Activated naive CD8-positive, alpha-beta T cell (primary cell): ENCODE measurements around the gene EIF2S3.
A peak's percentile ranks its signal among the peaks of the same experiment; 100 is the strongest.
"Not testable (repeated sequence)": the region's sequence is repeated elsewhere in the genome, so short reads cannot be mapped to it uniquely, and the experiment has no call there.

ENCODE experiments used
- H3K27ac Mint-ChIP-seq: one replicate; pipeline ENCODE4 v1.8.0; 2021; ENCODE audit warnings: mixed read lengths
- H3K27me3 Mint-ChIP-seq: one replicate; pipeline ENCODE4 v1.8.0; 2021; ENCODE audit warnings: mixed read lengths
- H3K36me3 Mint-ChIP-seq: one replicate; pipeline ENCODE4 v1.8.0; 2021; ENCODE audit warnings: mixed read lengths
- H3K4me1 Mint-ChIP-seq: one replicate; pipeline ENCODE4 v1.8.0; 2021; ENCODE audit warnings: low read depth, mixed read lengths
- H3K4me3 Mint-ChIP-seq: one replicate; pipeline ENCODE4 v1.8.0; 2021; ENCODE audit warnings: mild to moderate bottlenecking, mixed read lengths
- H3K9me3 Mint-ChIP-seq: one replicate; pipeline ENCODE4 v1.8.0; 2021; ENCODE audit warnings: low read depth, mixed read lengths

Gene EIF2S3

GRCh38 chrX:24026432-24026831 lies 28.3 kb upstream of the EIF2S3 start:
- Mint-ChIP-seq H3K27ac (peak overlapping the region; percentile 91), H3K9me3 (no peaks in the 10 kb centered on the region), H3K4me1 (peaks cover 16% of the 10 kb centered on the region), H3K36me3 (no peaks in the 10 kb centered on the region), H3K4me3 (peak overlapping the region; percentile 88), H3K27me3 (no peaks in the 10 kb centered on the region)

GRCh38 chrX:24027086-24027485 lies 27.7 kb upstream of the EIF2S3 start, which contains the start of gene KLHL15:
Gene KLHL15 (minus strand): TSS chrX:24027186. CDS start chrX:24006693, 20,493 bp downstream.
- peak within 1 kb of the TSS; percentile 88 for H3K4me3 Mint-ChIP-seq
- H3K27ac Mint-ChIP-seq: peak within 1 kb of the TSS; percentile 91
- peaks cover 10% of the 10 kb centered on the region for H3K4me1 Mint-ChIP-seq
- H3K27me3 Mint-ChIP-seq: no peaks in the 10 kb centered on the region
- H3K9me3 Mint-ChIP-seq: no peaks in the 10 kb centered on the region
- H3K36me3 Mint-ChIP-seq: no peaks in the 10 kb centered on the region

GRCh38 chrX:24027985-24028384 lies 26.8 kb upstream of the EIF2S3 start:
- Mint-ChIP-seq H3K36me3 (no peaks in the 10 kb centered on the region), H3K27me3 (no peaks in the 10 kb centered on the region), H3K4me3 (no peak overlapping the region), H3K4me1 (peaks cover 10% of the 10 kb centered on the region), H3K27ac (no peak overlapping the region), H3K9me3 (no peaks in the 10 kb centered on the region)

GRCh38 chrX:24030597-24030996 lies 24.2 kb upstream of the EIF2S3 start:
- H3K27me3 Mint-ChIP-seq: no peaks in the 10 kb centered on the region
- no peak overlapping the region for H3K4me3 Mint-ChIP-seq
- no peaks in the 10 kb centered on the region for H3K36me3 Mint-ChIP-seq
- H3K27ac Mint-ChIP-seq: no peak overlapping the region
- H3K4me1 Mint-ChIP-seq: peaks cover 7% of the 10 kb centered on the region
- H3K9me3 Mint-ChIP-seq: no peaks in the 10 kb centered on the region

GRCh38 chrX:24034485-24034884 lies 20.3 kb upstream of the EIF2S3 start:
- no peaks in the 10 kb centered on the region for H3K4me1 Mint-ChIP-seq
- no peak overlapping the region for H3K27ac Mint-ChIP-seq
- no peaks in the 10 kb centered on the region for H3K36me3 Mint-ChIP-seq
- no peaks in the 10 kb centered on the region for H3K27me3 Mint-ChIP-seq
- no peaks in the 10 kb centered on the region for H3K9me3 Mint-ChIP-seq
- H3K4me3 Mint-ChIP-seq: no peak overlapping the region

- Mint-ChIP-seq H3K9me3 (no peaks in the 10 kb centered on the region), H3K27ac (no peak overlapping the region), H3K4me3 (no peak overlapping the region), H3K4me1 (no peaks in the 10 kb centered on the region), H3K27me3 (no peaks in the 10 kb centered on the region), H3K36me3 (no peaks in the 10 kb centered on the region)
These were observed 17.0 kb upstream of the EIF2S3 start for GRCh38 chrX:24037729-24038128.

GRCh38 chrX:24046060-24046459 lies 8.7 kb upstream of the EIF2S3 start:
- H3K36me3 Mint-ChIP-seq, H3K4me3 Mint-ChIP-seq, H3K4me1 Mint-ChIP-seq, H3K27ac Mint-ChIP-seq, H3K9me3 Mint-ChIP-seq, H3K27me3 Mint-ChIP-seq: not testable (repeated sequence)

- H3K27me3 Mint-ChIP-seq, H3K4me3 Mint-ChIP-seq, H3K4me1 Mint-ChIP-seq, H3K9me3 Mint-ChIP-seq, H3K36me3 Mint-ChIP-seq, H3K27ac Mint-ChIP-seq: not testable (repeated sequence)
These were observed 5.1 kb upstream of the EIF2S3 start for GRCh38 chrX:24049643-24050042.

GRCh38 chrX:24050522-24051318 lies 4.0 kb upstream of the EIF2S3 start:
- peak overlapping the region; percentile 64 for H3K4me3 Mint-ChIP-seq
- H3K9me3 Mint-ChIP-seq, H3K27me3 Mint-ChIP-seq, H3K27ac Mint-ChIP-seq, H3K4me1 Mint-ChIP-seq, H3K36me3 Mint-ChIP-seq: not testable (repeated sequence)

GRCh38 chrX:24055043-24055356 lies 244 bp downstream of the EIF2S3 start:
- Mint-ChIP-seq H3K27me3 (no peaks in the 10 kb centered on the region), H3K36me3 (no peaks in the 10 kb centered on the region), H3K4me1 (peaks cover 13% of the 10 kb centered on the region), H3K4me3 (no peak overlapping the region), H3K27ac (no peak overlapping the region), H3K9me3 (no peaks in the 10 kb centered on the region)

GRCh38 chrX:24063488-24063887 lies 8.7 kb downstream of the EIF2S3 start:
- Mint-ChIP-seq H3K4me1 (peaks cover 4% of the 10 kb centered on the region), H3K27ac (no peak overlapping the region), H3K36me3 (no peaks in the 10 kb centered on the region), H3K9me3 (no peaks in the 10 kb centered on the region), H3K4me3 (no peak overlapping the region), H3K27me3 (no peaks in the 10 kb centered on the region)

- Mint-ChIP-seq H3K4me3 (no peak overlapping the region), H3K4me1 (no peaks in the 10 kb centered on the region), H3K36me3 (no peaks in the 10 kb centered on the region), H3K9me3 (no peaks in the 10 kb centered on the region), H3K27me3 (no peaks in the 10 kb centered on the region), H3K27ac (no peak overlapping the region)
These were observed 15.1 kb downstream of the EIF2S3 start for GRCh38 chrX:24069877-24070276.

- H3K36me3 Mint-ChIP-seq: peaks cover 2% of the 10 kb centered on the region
These were observed 24.7 kb downstream of the EIF2S3 start for GRCh38 chrX:24079411-24079810.

GRCh38 chrX:24080245-24080644 lies 25.5 kb downstream of the EIF2S3 start:
- not testable (repeated sequence) for H3K27me3 Mint-ChIP-seq, H3K36me3 Mint-ChIP-seq, H3K4me3 Mint-ChIP-seq, H3K9me3 Mint-ChIP-seq
- H3K4me1 Mint-ChIP-seq: peaks cover 15% of the 10 kb centered on the region
- H3K27ac Mint-ChIP-seq: peak overlapping the region; percentile 80

More at GRCh38 chrX:24079411-24079810, 24.7 kb downstream of the EIF2S3 start:
- Mint-ChIP-seq H3K9me3 (no peaks in the 10 kb centered on the region), H3K27ac (peak overlapping the region; percentile 52), H3K4me3 (no peak overlapping the region), H3K4me1 (peaks cover 15% of the 10 kb centered on the region), H3K27me3 (no peaks in the 10 kb centered on the region)

- Mint-ChIP-seq H3K4me1 (peaks cover 15% of the 10 kb centered on the region), H3K4me3 (peak overlapping the region; percentile 39), H3K27me3 (no peaks in the 10 kb centered on the region), H3K36me3 (peaks cover 2% of the 10 kb centered on the region), H3K9me3 (no peaks in the 10 kb centered on the region), H3K27ac (peak overlapping the region; percentile 80)
These were observed 25.9 kb downstream of the EIF2S3 start for GRCh38 chrX:24080704-24081103.

GRCh38 chrX:24081661-24082154 lies 27.0 kb downstream of the EIF2S3 start:
- Mint-ChIP-seq H3K9me3 (no peaks in the 10 kb centered on the region), H3K27me3 (no peaks in the 10 kb centered on the region), H3K4me1 (peaks cover 15% of the 10 kb centered on the region), H3K27ac (no peak overlapping the region), H3K36me3 (no peaks in the 10 kb centered on the region), H3K4me3 (no peak overlapping the region)
